ENCODE results near the gene CHCT1.

DNA sequence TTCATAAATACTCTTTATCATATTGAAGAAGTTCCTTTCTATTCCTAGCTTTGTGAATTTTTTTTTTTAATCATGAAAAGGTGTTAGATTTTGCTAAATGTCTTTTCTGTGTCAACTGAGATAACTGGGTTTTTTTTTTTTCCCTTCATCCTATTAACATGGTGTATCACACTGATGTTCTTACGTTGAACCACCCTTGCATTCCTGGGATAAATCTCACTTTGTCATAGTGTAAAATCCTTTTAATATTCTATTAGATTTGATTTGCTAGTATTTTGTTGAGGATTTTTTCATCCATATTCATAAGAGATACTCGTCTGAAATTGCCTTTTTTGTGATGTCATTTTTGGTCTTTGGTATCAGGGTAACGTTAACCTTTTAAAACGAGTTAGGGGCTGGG is 49.2 kb downstream of the CHCT1 start:
- TF ChIP-seq, protein P1, sequence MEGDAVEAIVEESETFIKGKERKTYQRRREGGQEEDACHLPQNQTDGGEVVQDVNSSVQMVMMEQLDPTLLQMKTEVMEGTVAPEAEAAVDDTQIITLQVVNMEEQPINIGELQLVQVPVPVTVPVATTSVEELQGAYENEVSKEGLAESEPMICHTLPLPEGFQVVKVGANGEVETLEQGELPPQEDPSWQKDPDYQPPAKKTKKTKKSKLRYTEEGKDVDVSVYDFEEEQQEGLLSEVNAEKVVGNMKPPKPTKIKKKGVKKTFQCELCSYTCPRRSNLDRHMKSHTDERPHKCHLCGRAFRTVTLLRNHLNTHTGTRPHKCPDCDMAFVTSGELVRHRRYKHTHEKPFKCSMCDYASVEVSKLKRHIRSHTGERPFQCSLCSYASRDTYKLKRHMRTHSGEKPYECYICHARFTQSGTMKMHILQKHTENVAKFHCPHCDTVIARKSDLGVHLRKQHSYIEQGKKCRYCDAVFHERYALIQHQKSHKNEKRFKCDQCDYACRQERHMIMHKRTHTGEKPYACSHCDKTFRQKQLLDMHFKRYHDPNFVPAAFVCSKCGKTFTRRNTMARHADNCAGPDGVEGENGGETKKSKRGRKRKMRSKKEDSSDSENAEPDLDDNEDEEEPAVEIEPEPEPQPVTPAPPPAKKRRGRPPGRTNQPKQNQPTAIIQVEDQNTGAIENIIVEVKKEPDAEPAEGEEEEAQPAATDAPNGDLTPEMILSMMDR (IDR thresholded peaks at IDR 0.05) = no peak
- TF ChIP-seq POLR2A (IDR thresholded peaks at IDR 0.05) = no peak
